ENCODE data around the gene LITAF. TPM values are rescaled to one million over a fixed set of nuclear protein-coding genes. Genes with fewer than 3 reads are reported as not detected.
"Not testable (repeated sequence)": the region's sequence is repeated elsewhere in the genome, so short reads cannot be mapped to it uniquely, and the experiment has no call there.

Gene LITAF
- total RNA-seq, 1 donor from 2014 or later = 47.6 TPM

DNA sequence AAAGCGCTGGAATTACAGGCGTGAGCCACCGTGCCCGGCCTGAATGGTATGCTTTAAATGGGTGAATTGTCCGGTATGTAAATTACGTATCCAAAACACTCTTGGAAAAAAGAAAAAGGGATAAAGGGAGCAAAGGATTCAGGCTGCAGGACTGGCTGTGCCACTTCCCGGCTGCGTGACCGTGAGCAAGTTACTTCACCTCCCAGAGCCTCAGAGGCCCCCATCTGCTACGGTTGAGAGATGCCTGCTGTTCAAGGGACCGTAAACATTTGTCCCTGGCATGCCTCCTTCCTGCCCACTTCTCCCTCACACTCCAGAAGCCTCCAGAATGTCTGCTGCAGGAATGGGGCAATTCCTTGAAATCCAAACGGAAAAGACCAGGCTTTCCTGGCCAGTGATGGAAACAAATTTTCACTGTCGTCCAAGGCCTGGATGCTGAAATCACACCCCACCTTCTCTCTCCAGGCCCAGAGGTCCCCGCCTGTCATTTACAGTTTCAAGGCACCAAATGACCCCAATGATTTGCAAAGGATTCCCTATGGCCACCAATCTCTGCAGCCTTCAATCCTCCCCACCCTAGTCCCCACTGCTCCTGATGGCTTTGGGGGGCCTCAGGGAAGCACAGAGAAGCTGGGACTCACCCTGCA is 22.9 kb upstream of the LITAF start:
- Mint-ChIP-seq H3K27me3 (peaks cover 6% of the 10 kb centered on the region), H3K4me1 (ENCODE audit: low read depth) (peaks cover 3% of the 10 kb centered on the region), H3K9me3 (ENCODE audit: low read depth) (no peaks in the 10 kb centered on the region), H3K36me3 (ENCODE audit: insufficient read depth) (no peaks in the 10 kb centered on the region), H3K4me3 (ENCODE audit: low read depth) (no peak overlapping the region), H3K27ac (no peak overlapping the region)
- TF ChIP-seq, protein P1, sequence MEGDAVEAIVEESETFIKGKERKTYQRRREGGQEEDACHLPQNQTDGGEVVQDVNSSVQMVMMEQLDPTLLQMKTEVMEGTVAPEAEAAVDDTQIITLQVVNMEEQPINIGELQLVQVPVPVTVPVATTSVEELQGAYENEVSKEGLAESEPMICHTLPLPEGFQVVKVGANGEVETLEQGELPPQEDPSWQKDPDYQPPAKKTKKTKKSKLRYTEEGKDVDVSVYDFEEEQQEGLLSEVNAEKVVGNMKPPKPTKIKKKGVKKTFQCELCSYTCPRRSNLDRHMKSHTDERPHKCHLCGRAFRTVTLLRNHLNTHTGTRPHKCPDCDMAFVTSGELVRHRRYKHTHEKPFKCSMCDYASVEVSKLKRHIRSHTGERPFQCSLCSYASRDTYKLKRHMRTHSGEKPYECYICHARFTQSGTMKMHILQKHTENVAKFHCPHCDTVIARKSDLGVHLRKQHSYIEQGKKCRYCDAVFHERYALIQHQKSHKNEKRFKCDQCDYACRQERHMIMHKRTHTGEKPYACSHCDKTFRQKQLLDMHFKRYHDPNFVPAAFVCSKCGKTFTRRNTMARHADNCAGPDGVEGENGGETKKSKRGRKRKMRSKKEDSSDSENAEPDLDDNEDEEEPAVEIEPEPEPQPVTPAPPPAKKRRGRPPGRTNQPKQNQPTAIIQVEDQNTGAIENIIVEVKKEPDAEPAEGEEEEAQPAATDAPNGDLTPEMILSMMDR (IDR thresholded peaks at IDR 0.05; ENCODE audit: unreplicated experiment) = no peak
- no peak for DNase-seq (ENCODE audit: low spot score, unreplicated experiment)

DNA sequence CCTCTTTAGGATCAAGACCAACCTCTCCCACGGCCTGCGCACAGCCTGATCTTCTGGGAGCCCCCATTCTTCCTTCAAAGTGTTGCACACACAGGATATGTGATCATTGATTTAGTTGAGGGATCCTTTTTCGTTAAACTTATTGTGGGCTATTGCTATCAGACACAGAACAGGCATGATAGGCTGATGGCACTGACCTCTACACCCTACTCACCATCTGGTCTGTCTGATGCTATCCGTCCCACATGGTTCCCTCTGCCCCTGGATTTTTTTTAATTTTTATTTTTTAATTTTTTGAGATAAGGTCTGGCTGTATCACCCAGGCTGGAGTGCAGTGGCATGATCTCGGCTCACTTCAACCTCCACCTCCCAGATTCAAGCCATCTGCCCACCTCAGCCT is 19.2 kb upstream of the LITAF start:
- TF ChIP-seq, protein P1 (IDR thresholded peaks at IDR 0.05; ENCODE audit: unreplicated experiment) = no peak
- Mint-ChIP-seq H3K4me1 (ENCODE audit: low read depth) (no peaks in the 10 kb centered on the region), H3K27ac (no peak overlapping the region), H3K36me3 (ENCODE audit: insufficient read depth) (no peaks in the 10 kb centered on the region), H3K27me3 (peaks cover 3% of the 10 kb centered on the region), H3K4me3 (ENCODE audit: low read depth) (no peak overlapping the region), H3K9me3 (ENCODE audit: low read depth) (no peaks in the 10 kb centered on the region)
- no peak for DNase-seq (ENCODE audit: low spot score, unreplicated experiment)

DNA sequence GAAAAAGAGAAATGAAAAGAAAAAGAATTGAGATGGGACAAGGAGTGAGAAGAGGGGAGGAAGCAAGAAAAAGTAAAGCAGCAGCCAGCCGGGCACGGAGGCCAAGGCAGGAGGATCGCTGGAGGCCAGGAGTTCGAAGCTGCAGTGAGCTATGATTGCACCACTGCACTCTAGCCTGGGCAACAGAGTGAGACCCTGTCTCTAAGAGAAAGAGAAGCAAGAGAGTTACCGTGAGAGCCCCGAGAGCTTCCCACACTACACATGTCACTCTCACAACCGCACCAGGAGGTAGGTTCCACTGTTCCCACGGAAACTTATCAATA is 18.8 kb upstream of the LITAF start:
- Mint-ChIP-seq H3K27me3 (peaks cover 3% of the 10 kb centered on the region), H3K9me3 (ENCODE audit: low read depth) (no peaks in the 10 kb centered on the region), H3K4me1 (ENCODE audit: low read depth) (no peaks in the 10 kb centered on the region), H3K4me3 (ENCODE audit: low read depth) (no peak overlapping the region), H3K36me3 (ENCODE audit: insufficient read depth) (no peaks in the 10 kb centered on the region), H3K27ac (no peak overlapping the region)
- TF ChIP-seq, protein P1 (IDR thresholded peaks at IDR 0.05; ENCODE audit: unreplicated experiment) = no peak
- DNase-seq (ENCODE audit: low spot score, unreplicated experiment) = no peak

DNA sequence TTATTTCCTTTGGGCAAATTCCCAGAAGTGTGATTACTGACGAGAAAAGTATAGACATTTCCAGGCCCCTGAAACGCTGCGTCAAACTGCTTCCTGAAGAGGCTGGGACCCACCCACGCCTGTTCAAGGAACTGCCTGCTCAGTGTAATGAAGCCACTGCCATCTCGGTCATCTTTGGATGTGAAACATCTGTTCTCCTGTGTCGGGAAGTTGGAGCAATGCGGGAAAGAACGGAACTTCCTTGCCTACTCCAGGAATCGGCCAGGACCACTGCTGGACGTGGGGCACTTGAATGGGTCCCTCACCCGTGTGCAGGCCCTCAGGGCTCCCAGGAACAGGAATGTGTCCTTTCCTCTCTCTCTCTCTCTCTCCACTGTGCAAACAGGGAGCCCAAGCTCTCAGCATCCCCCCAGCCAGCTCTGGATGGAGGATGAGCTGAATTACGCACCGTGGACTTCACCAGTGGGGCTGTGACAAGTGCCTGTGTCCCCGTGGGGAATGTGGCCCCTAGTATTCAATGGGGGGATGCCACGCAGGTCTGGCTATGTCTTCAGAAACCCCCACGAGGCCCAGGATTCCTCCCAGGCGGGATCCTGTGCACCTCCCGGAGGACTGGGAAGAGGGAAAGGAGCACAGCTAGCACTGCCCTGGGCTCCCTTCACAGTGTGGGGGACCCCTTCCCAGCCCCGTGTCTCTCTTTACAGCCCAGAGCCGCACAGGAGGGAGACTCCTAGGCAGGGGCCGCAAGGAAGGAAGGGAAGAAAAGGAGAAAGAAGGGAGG is 18.3 kb upstream of the LITAF start:
- H3K9me3 Mint-ChIP-seq (ENCODE audit: low read depth) = no peaks in the 10 kb centered on the region
- DNase-seq (ENCODE audit: low spot score, unreplicated experiment) = no peak
- H3K36me3 Mint-ChIP-seq (ENCODE audit: insufficient read depth) = no peaks in the 10 kb centered on the region
- H3K4me1 Mint-ChIP-seq (ENCODE audit: low read depth) = no peaks in the 10 kb centered on the region
- TF ChIP-seq, protein P1 (IDR thresholded peaks at IDR 0.05; ENCODE audit: unreplicated experiment) = no peak
- peaks cover 3% of the 10 kb centered on the region for H3K27me3 Mint-ChIP-seq
- no peak overlapping the region for H3K27ac Mint-ChIP-seq
- no peak overlapping the region for H3K4me3 Mint-ChIP-seq (ENCODE audit: low read depth)

GRCh38 chr16:11604296-11604695 is 17.6 kb upstream of the LITAF start:
- H3K4me1 Mint-ChIP-seq (ENCODE audit: low read depth); DNase-seq (ENCODE audit: low spot score, unreplicated experiment); H3K36me3 Mint-ChIP-seq (ENCODE audit: insufficient read depth); H3K4me3 Mint-ChIP-seq (ENCODE audit: low read depth); H3K27me3 Mint-ChIP-seq; H3K9me3 Mint-ChIP-seq (ENCODE audit: low read depth); H3K27ac Mint-ChIP-seq: not testable (repeated sequence)

GRCh38 chr16:11603331-11603750 is 16.6 kb upstream of the LITAF start:
- Mint-ChIP-seq H3K4me3 (ENCODE audit: low read depth) (no peak overlapping the region), H3K9me3 (ENCODE audit: low read depth) (no peaks in the 10 kb centered on the region), H3K27ac (no peak overlapping the region), H3K4me1 (ENCODE audit: low read depth) (no peaks in the 10 kb centered on the region), H3K27me3 (peaks cover 3% of the 10 kb centered on the region), H3K36me3 (ENCODE audit: insufficient read depth) (no peaks in the 10 kb centered on the region)
- no peak for DNase-seq (ENCODE audit: low spot score, unreplicated experiment)
- TF ChIP-seq, protein P1 (IDR thresholded peaks at IDR 0.05; ENCODE audit: unreplicated experiment) = no peak

Data from progenitor cell of endocrine pancreas (in vitro differentiated cells).